ENCODE results near the gene SNX5.

DNA sequence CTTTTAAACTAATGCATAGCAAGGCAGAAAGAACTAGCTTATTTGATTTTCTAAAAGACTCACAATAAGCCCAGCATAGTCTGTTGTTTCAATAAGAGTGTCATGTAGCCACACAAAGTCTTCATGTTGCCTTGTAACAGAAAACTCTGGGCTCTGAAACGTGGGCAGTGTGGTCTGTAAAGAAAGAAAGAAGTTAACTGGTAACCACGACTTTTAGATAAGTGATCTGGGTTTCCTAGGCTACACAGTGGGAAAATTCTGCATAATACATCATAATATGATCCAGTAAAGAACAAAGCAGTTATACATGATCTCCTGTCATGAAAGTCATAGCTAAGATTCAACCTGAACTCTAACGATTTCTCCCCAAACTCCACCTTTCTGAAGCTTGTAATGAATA, 13.3 kb downstream of the SNX5 start:
- TF ChIP-seq POLR2A (IDR thresholded peaks at IDR 0.05) = no peak
- no peak for TF ChIP-seq CTCF (IDR thresholded peaks at IDR 0.05)

All from suprapubic skin (tissue), 3 donors.